Stimulated activated effector memory CD8-positive, alpha-beta T cell treated with anti-CD3 and anti-CD28 coated beads, Interleukin-12 subunit alpha, Interleukin-12 subunit beta, amount 100 ng/mL, for 72 hours (primary cell): ENCODE results near the gene FNDC3A.

Experiments used
- ATAC-seq: fragments of 150-1000 bp; cut with Tn5 transposase; 2 replicates; pipeline ENCODE4 v1.10.0; 2021
- DNase-seq, 2 donors: peaks; one replicate each; pipeline ENCODE4 v3.0.0; 2021 to 2022; ENCODE audit warnings: low spot score in 2 of 2
- H3K27ac Mint-ChIP-seq: one replicate; pipeline ENCODE4 v1.8.0; 2022; ENCODE audit warnings: mild to moderate bottlenecking, mixed read lengths
- H3K36me3 Mint-ChIP-seq: one replicate; pipeline ENCODE4 v1.8.0; 2022; ENCODE audit warnings: mild to moderate bottlenecking, mixed read lengths
- H3K4me1 Mint-ChIP-seq: one replicate; pipeline ENCODE4 v1.8.0; 2022; ENCODE audit warnings: mixed read lengths
- H3K4me3 Mint-ChIP-seq: one replicate; pipeline ENCODE4 v1.8.0; 2022; ENCODE audit warnings: mild to moderate bottlenecking, mixed read lengths
- H3K9me3 Mint-ChIP-seq: one replicate; pipeline ENCODE4 v1.8.0; 2022; ENCODE audit warnings: mixed read lengths

The FNDC3A gene

GRCh38 chr13:48961379-48961778 is 14.3 kb upstream of the FNDC3A start:
- no peaks in the 10 kb centered on the region for H3K9me3 Mint-ChIP-seq
- peaks cover 6% of the 10 kb centered on the region for H3K4me1 Mint-ChIP-seq
- no peak for DNase-seq
- H3K36me3 Mint-ChIP-seq, result no peaks in the 10 kb centered on the region
- no peak for ATAC-seq
- H3K27ac Mint-ChIP-seq, result no peak overlapping the region
- H3K4me3 Mint-ChIP-seq, result no peak overlapping the region

GRCh38 chr13:48962281-48962680 is 13.4 kb upstream of the FNDC3A start:
- Mint-ChIP-seq H3K4me1 (peaks cover 6% of the 10 kb centered on the region), H3K36me3 (no peaks in the 10 kb centered on the region), H3K27ac (no peak overlapping the region), H3K9me3 (no peaks in the 10 kb centered on the region), H3K4me3 (no peak overlapping the region)
- DNase-seq (no peak), ATAC-seq (peak; percentile 76)

- Mint-ChIP-seq H3K36me3 (no peaks in the 10 kb centered on the region), H3K4me1 (peaks cover 6% of the 10 kb centered on the region), H3K4me3 (no peak overlapping the region), H3K9me3 (no peaks in the 10 kb centered on the region), H3K27ac (no peak overlapping the region)
- ATAC-seq (no peak), DNase-seq (no peak)
Measured at GRCh38 chr13:48965736-48966135, 10.0 kb upstream of the FNDC3A start.

GRCh38 chr13:48969685-48970084 is 6.0 kb upstream of the FNDC3A start:
- Mint-ChIP-seq H3K27ac (no peak overlapping the region), H3K9me3 (peaks cover 24% of the 10 kb centered on the region), H3K4me3 (no peak overlapping the region), H3K4me1 (peaks cover 4% of the 10 kb centered on the region), H3K36me3 (no peaks in the 10 kb centered on the region)
- no peak for ATAC-seq
- DNase-seq, result no peak

GRCh38 chr13:48973845-48974431 is 1.8 kb upstream of the FNDC3A start:
- H3K4me1 Mint-ChIP-seq, result peaks cover 14% of the 10 kb centered on the region
- ATAC-seq (no peak), DNase-seq (no peak)
- H3K27ac Mint-ChIP-seq, result peak overlapping the region; percentile 95
- peaks cover 25% of the 10 kb centered on the region for H3K9me3 Mint-ChIP-seq
- H3K36me3 Mint-ChIP-seq, result peaks cover 23% of the 10 kb centered on the region
- H3K4me3 Mint-ChIP-seq, result peak overlapping the region; percentile 82

- Mint-ChIP-seq H3K4me1 (peaks cover 25% of the 10 kb centered on the region), H3K27ac (peak overlapping the region; percentile 95), H3K9me3 (peaks cover 25% of the 10 kb centered on the region), H3K36me3 (peaks cover 23% of the 10 kb centered on the region), H3K4me3 (peak overlapping the region; percentile 82)
- ATAC-seq (peak; percentile 5), DNase-seq (peak in 1 of 2 donors; percentile 64)
Measured at GRCh38 chr13:48975101-48975855, 434 bp upstream of the FNDC3A start.

- H3K9me3 Mint-ChIP-seq, result peaks cover 24% of the 10 kb centered on the region
- no peak for ATAC-seq
- peak overlapping the region; percentile 95 for H3K27ac Mint-ChIP-seq
- no peak for DNase-seq
- peak overlapping the region; percentile 82 for H3K4me3 Mint-ChIP-seq
- H3K4me1 Mint-ChIP-seq, result peaks cover 31% of the 10 kb centered on the region
- peaks cover 23% of the 10 kb centered on the region for H3K36me3 Mint-ChIP-seq
Measured at GRCh38 chr13:48976576-48977285, 1.0 kb downstream of the FNDC3A start.

- ATAC-seq (no peak), DNase-seq (no peak)
- H3K9me3 Mint-ChIP-seq, result peaks cover 21% of the 10 kb centered on the region
- H3K4me3 Mint-ChIP-seq, result peak overlapping the region; percentile 82
- peaks cover 23% of the 10 kb centered on the region for H3K36me3 Mint-ChIP-seq
- H3K4me1 Mint-ChIP-seq, result peaks cover 31% of the 10 kb centered on the region
- peak overlapping the region; percentile 95 for H3K27ac Mint-ChIP-seq
Measured at GRCh38 chr13:48977286-48977625, 1.5 kb downstream of the FNDC3A start.

GRCh38 chr13:48977973-48978372 is 2.3 kb downstream of the FNDC3A start:
- Mint-ChIP-seq H3K4me3 (peak overlapping the region; percentile 82), H3K9me3 (peaks cover 16% of the 10 kb centered on the region), H3K4me1 (peaks cover 31% of the 10 kb centered on the region), H3K27ac (peak overlapping the region; percentile 95), H3K36me3 (peaks cover 23% of the 10 kb centered on the region)
- ATAC-seq (no peak), DNase-seq (no peak)

GRCh38 chr13:48978942-48979601 is 3.4 kb downstream of the FNDC3A start:
- ATAC-seq (no peak), DNase-seq (no peak)
- H3K4me3 Mint-ChIP-seq, result peak overlapping the region; percentile 82
- H3K4me1 Mint-ChIP-seq, result peaks cover 31% of the 10 kb centered on the region
- peaks cover 6% of the 10 kb centered on the region for H3K9me3 Mint-ChIP-seq
- H3K27ac Mint-ChIP-seq, result no peak overlapping the region
- H3K36me3 Mint-ChIP-seq, result peaks cover 23% of the 10 kb centered on the region

- ATAC-seq (no peak), DNase-seq (no peak)
- Mint-ChIP-seq H3K4me1 (peaks cover 25% of the 10 kb centered on the region), H3K27ac (no peak overlapping the region), H3K4me3 (peak overlapping the region; percentile 13), H3K9me3 (no peaks in the 10 kb centered on the region), H3K36me3 (peaks cover 23% of the 10 kb centered on the region)
Measured at GRCh38 chr13:48979892-48980291, 4.2 kb downstream of the FNDC3A start.

GRCh38 chr13:48983331-48983730 is 7.6 kb downstream of the FNDC3A start:
- DNase-seq (no peak), ATAC-seq (no peak)
- peaks cover 30% of the 10 kb centered on the region for H3K4me1 Mint-ChIP-seq
- H3K9me3 Mint-ChIP-seq, result no peaks in the 10 kb centered on the region
- no peak overlapping the region for H3K27ac Mint-ChIP-seq
- peaks cover 8% of the 10 kb centered on the region for H3K36me3 Mint-ChIP-seq
- no peak overlapping the region for H3K4me3 Mint-ChIP-seq

GRCh38 chr13:48985756-48986155 is 10.0 kb downstream of the FNDC3A start:
- H3K4me1 Mint-ChIP-seq, result peaks cover 12% of the 10 kb centered on the region
- H3K9me3 Mint-ChIP-seq, result peaks cover 2% of the 10 kb centered on the region
- no peak for ATAC-seq
- no peak overlapping the region for H3K27ac Mint-ChIP-seq
- peaks cover 8% of the 10 kb centered on the region for H3K36me3 Mint-ChIP-seq
- DNase-seq, result no peak
- no peak overlapping the region for H3K4me3 Mint-ChIP-seq

- Mint-ChIP-seq H3K4me1 (peaks cover 12% of the 10 kb centered on the region), H3K36me3 (peaks cover under 1% of the 10 kb centered on the region), H3K9me3 (peaks cover 4% of the 10 kb centered on the region), H3K4me3 (no peak overlapping the region), H3K27ac (peak overlapping the region; percentile 63)
- ATAC-seq (no peak), DNase-seq (no peak)
Measured at GRCh38 chr13:48990900-48991299, 15.2 kb downstream of the FNDC3A start.

GRCh38 chr13:48993150-48993549 is 17.4 kb downstream of the FNDC3A start:
- Mint-ChIP-seq H3K4me1 (peaks cover 24% of the 10 kb centered on the region), H3K9me3 (peaks cover 4% of the 10 kb centered on the region), H3K27ac (no peak overlapping the region), H3K4me3 (no peak overlapping the region), H3K36me3 (no peaks in the 10 kb centered on the region)
- no peak for ATAC-seq
- DNase-seq, result no peak
